GM10847 (cell line): ENCODE results near the gene CCDC85C.

Experiments used
- POLR2A ChIP-seq: IDR thresholded peaks from 2 replicates; pipeline ENCODE4 v1.6.1; 2011; ENCODE audit not compliant: insufficient read length; ENCODE audit errors: extremely low read depth

Gene CCDC85C

GRCh38 chr14:99531251-99532096 is 72.5 kb downstream of the CCDC85C start:
- no peak for TF ChIP-seq POLR2A

- TF ChIP-seq POLR2A = no peak
Measured at GRCh38 chr14:99530407-99531155, 73.4 kb downstream of the CCDC85C start.

GRCh38 chr14:99529899-99530298 is 74.1 kb downstream of the CCDC85C start:
- TF ChIP-seq POLR2A = no peak

GRCh38 chr14:99527427-99528076 is 76.5 kb downstream of the CCDC85C start:
- TF ChIP-seq POLR2A = no peak

- no peak for TF ChIP-seq POLR2A
Measured at GRCh38 chr14:99527026-99527425, 77.0 kb downstream of the CCDC85C start.

- no peak for TF ChIP-seq POLR2A
Measured at GRCh38 chr14:99525699-99526080, 78.3 kb downstream of the CCDC85C start.

GRCh38 chr14:99524804-99525698 is 79.0 kb downstream of the CCDC85C start:
- TF ChIP-seq POLR2A = no peak

- no peak for TF ChIP-seq POLR2A
Measured at GRCh38 chr14:99524091-99524661, 79.8 kb downstream of the CCDC85C start.

- no peak for TF ChIP-seq POLR2A
Measured at GRCh38 chr14:99523704-99524055, 80.3 kb downstream of the CCDC85C start.

GRCh38 chr14:99522934-99523703 is 80.9 kb downstream of the CCDC85C start:
- no peak for TF ChIP-seq POLR2A

- no peak for TF ChIP-seq POLR2A
Measured at GRCh38 chr14:99522457-99522891, 81.5 kb downstream of the CCDC85C start.

- no peak for TF ChIP-seq POLR2A
Measured at GRCh38 chr14:99522025-99522401, 82.0 kb downstream of the CCDC85C start.

GRCh38 chr14:99521176-99522024 is 82.6 kb downstream of the CCDC85C start:
- TF ChIP-seq POLR2A = no peak
